ENCODE measurements around the gene IRAK1.

DNA sequence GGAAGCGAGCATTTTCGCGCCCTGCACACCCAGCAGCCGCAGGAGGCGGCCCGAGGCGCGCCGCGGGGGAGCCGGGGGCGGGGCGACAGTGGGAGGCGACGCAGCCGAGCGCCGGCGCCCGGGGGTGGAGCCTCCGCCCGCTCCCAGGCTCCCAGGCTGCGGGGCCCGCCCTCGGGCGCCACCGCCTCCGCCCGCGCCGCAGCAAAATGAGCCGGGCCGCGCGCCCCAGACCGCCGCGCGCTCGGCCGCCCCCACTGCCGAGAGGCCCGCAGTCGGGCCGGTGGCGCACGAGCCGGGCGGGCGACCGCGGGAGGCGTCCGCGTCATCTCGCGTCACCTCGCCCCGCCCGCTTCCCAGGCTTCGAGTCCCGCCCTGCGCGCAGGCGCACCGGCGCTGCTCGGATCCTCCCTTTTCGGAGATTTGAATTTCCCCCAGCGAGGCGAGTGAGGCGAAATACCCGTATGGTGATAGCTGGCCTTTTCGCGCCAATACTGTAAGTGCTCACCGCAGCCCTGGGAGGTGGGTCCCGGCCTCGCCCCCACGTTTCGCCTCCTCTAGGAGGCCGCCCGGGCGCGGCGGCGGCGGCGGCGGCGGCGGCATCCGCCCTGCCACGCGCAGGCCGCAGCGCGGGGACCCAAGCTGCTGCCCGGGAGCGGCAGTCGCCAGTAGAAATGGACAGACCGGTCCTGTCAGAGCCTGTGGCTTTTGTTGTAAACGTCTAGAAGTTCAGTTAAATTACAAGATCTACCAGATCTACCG, 47.2 kb downstream of the IRAK1 start, which contains the start of gene TMEM187:
- TF ChIP-seq POLR2AphosphoS5 (IDR thresholded peaks at IDR 0.05; ENCODE audit: low read depth, low read length) (peak; percentile 43; the same call in 1 of the 2 replicates), ZFX (IDR thresholded peaks at IDR 0.05) (peak; percentile 60; the same call in 1 of the 2 replicates), EZH2 (IDR thresholded peaks at IDR 0.05) (no peak), POLR2A (IDR thresholded peaks at IDR 0.05; ENCODE audit: borderline replicate concordance, extremely low read depth, insufficient read depth, insufficient read length) (peak; percentile 46)
